Activated CD4-positive, alpha-beta T cell treated with anti-CD3 and anti-CD28 coated beads, Interleukin-2, Interleukin-6, amounts not matched to agents 100 ng/mL and 50 ng/mL, durations not matched to agents 16 hours and 8 hours (primary cell): Measurements from ENCODE around the gene MTERF4.

Experiments
- DNase-seq: peaks from one replicate; pipeline ENCODE4 v3.0.0-alpha.2; 2020

MTERF4 gene

DNA sequence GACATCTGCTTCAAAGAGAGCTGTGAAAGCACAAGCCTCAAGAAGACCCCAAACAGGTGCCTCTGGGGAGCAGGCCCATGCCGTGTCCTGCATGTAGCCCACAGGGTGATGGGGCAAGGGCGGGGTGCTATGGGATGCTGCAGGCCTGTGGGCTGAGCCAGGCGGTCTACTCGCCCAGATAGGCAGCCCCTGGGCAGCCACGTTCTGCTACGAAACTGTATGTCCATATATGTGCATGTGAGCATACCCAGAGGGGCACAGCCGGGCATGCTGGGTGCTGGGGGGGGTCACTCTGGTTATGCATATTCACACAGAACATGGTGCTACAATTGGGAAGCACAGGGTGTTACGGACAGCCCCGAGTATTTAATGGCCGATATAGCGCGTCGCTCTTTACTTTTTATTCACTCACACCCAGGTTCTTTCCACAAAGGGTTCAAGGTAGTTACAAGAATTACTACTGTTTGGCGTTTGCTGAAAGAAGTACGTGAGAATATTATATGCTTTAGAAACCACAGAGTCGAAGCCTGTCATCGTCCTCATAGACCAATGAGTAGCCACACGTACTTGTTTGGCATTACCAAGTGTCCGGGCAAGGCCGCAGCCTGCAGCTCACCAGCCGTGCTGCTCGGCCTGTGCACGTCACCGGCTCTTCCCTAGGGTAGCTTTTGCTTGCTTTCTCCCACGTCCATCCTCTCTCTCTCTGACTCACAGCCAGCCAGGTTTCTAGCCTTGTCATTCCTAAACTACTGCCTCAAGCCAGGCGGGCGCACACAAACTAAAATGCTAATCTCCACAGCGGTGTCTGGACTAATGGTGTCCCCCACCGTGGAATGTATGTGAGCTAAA, 14.4 kb downstream of the MTERF4 start:
- no peak for DNase-seq

DNA sequence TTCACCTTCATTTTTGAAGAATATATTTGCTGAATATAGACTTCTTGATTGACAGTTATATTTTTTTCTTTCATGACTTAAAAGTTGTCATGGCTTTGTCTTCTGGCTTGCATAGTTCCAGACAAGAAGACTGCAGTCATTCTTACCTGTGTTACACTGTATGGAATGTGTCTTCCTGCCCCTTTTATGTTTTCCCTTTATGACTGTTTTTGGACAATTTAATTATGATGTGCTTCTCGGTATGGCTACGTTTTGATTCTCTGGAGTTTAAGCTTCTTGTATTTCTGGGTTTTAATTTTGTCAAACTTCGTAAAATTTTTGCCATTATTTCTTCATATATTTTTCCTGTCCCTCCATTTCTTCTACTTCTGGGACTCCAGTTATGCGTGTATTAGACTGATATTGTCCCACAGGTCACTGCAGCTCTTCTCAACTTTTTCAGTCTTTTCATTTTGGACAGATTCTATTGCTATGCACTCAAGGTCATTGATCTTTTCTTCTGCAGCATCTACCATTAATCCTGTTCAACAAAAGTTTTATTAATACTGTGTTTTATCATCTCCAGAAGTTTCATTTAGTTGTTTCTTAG, 17.1 kb downstream of the MTERF4 start:
- no peak for DNase-seq

DNA sequence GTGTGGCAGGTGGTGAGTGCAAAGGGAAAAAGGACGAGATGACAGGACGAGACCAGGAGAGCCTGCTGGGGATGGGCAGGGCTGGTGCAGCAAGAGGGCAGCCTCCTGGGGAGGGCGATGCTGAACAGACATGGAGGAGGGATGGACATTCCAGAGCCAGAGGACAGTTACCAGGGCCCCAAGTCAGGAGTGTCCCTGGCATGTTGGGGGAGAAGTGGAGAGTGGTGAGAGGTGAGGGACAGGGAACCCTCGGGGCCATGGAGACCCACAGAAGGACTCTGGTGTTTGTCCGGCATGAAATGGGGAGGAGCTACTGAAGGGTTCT, 19.0 kb downstream of the MTERF4 start:
- no peak for DNase-seq

- no peak for DNase-seq
Measured at GRCh38 chr2:241082341-241083090, 19.6 kb downstream of the MTERF4 start.

DNA sequence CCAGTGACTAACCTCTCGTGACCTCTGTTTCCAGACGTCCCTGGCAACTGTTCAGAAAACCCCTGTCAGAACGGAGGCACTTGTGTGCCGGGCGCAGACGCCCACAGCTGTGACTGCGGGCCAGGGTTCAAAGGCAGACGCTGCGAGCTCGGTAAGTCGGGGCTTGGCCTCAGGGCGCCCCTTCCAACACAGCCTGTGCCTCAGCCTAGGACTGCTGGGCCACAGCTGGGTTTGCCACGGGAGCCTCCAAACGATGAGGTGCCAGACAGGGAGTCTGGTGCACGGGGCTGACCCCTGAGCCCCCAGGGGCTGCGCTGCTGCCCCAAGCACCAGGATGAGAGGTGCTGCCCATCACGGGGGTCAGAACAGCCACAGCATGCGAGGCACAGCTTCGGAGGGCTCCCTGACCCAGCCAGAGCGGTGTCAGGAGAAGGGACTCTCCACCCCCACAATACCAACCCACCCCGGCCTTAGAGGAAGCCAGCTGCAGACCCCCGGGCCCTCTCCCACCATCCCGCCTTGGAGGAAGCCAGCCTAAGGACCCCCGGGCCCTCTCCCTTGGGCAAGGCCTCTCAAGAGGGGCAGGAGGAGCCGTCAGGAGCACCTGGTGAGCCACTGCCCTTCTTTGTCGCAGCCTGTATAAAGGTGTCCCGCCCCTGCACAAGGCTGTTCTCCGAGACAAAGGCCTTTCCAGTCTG, 20.3 kb downstream of the MTERF4 start:
- DNase-seq = no peak

DNA sequence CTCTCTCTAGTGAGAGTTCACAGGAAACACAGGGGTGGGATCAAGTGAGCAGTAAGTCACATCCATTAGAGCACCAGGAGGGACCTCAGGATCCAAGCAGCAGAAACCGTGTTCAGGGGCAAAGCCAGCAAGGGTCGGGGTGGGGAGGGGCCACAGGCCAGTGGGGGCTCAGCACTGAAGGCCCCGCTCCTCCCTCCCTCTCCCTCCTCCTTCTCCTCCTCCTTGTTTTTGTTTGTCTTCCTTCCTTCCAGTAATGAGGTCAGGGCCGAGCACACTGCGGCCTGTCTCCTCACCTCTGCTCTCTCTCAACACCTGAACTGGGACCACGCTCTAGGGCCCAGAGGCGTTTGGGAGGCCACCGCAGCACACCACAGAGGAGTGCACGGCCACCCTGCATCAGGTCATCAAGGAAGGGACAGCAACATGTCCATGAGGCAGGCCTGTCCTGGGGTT, 20.9 kb downstream of the MTERF4 start:
- no peak for DNase-seq

DNA sequence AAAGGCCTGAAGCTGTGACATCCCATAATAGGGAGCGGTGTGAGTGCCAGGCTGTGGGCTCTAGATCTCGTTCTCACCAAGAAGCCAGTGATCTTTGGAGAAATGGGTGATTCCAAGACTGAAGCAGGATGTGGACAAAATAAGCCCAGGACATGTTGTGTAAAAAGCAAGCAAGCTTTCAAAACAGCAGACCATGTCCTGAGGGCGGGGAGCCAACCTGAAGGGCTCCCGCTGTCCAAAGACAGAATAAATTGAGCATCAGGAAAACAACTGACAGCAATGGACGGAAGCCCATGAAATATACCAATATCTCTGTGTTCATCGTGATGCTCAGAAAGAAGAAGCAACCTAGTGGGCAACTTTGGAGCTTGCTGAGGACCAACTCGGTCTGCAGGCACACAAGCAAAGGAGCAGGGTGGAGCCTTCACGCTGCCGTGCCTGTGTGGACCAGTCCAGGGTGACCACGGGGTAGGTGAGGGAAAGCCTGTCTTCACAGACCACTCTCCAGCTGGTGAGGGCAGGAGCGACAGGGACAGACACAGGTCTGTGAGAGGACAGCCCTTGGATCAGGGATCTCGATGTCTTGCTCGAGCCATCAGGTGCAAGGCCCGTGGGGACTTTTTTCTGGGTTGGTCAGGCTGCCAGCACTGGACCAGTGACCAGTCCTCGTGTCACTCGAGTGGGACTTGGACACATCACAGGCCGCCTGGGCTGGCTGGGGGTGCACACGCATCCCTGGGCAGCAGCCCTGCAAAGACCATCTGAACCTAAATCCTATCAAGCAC, 21.5 kb downstream of the MTERF4 start:
- no peak for DNase-seq

DNA sequence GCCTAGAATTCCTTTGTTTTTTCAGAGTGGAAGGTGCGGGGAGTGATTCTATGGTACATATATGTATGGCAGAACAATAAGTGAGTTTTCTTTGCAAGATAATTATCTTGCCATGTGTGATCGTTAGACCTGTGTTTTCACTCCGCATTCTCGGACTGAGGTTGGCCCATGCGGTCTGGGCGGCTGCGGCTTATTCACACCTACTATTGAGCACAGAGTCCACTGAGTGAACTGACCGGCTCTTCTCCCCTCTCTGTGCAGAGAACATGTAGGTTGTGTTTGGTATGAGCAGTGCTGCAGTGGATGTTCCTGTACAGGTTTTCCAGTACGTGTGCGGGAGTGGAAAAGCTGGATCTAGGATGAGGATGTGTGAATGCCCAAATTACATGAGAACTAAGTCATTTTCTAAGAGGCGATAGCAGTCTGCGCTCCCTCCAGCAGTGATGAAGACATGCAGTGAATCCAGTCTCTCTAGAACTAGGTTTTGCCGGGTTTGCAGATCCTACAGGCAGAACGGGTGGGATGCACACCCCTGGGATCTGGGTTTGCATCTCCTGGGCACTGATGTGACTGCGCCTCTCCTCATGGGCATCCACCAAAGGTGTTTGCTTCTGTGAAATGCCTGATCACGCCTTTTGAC, 27.1 kb downstream of the MTERF4 start:
- no peak for DNase-seq

- no peak for DNase-seq
Measured at GRCh38 chr2:241074065-241074818, 27.8 kb downstream of the MTERF4 start.

- no peak for DNase-seq
Measured at GRCh38 chr2:241073166-241074064, 28.7 kb downstream of the MTERF4 start.

- DNase-seq = no peak
Measured at GRCh38 chr2:241072553-241073165, 29.4 kb downstream of the MTERF4 start.

- DNase-seq = no peak
Measured at GRCh38 chr2:241072151-241072550, 29.9 kb downstream of the MTERF4 start.

DNA sequence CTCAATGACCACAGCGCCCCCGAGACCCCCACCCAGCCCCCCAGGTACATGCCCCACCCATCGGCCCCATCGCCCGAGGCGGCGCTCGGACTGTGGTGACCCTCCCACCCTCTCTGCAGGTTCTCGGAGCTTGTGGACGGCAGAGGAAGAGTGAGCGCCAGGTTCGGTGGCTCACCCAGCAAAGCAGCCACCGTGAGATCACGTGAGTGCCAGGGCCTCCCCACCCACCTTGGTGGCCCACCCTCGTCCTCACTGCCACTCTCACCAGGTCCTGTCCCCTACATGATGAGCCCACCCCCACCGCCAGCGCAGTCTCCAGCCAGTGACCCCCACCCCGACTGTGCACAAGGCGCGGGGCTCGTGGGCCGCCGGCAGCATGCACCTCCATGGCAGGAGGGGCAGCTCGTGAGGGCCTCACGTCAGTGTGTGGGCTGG, 30.4 kb downstream of the MTERF4 start:
- no peak for DNase-seq

- no peak for DNase-seq
Measured at GRCh38 chr2:241070811-241071676, 31.0 kb downstream of the MTERF4 start.

DNA sequence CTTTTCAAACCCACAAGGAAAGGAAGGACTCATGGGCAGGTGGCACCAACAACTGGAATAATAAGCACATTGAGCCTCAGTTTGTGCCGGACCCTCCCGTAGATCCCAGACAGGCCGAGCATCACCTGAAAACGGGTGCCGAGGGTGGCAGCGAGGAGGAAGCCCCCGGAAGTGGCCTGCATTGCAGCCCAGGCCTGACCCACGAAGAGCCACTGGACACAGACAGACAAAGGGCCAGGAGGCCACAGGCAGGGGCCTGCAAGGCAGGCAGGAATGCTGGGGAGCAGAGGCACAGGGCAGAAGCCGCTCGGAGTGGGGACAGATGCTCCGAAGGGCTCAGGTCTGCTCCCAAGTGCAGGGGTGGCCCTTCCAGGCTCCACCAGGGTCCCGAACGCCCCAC, 31.7 kb downstream of the MTERF4 start:
- no peak for DNase-seq

DNA sequence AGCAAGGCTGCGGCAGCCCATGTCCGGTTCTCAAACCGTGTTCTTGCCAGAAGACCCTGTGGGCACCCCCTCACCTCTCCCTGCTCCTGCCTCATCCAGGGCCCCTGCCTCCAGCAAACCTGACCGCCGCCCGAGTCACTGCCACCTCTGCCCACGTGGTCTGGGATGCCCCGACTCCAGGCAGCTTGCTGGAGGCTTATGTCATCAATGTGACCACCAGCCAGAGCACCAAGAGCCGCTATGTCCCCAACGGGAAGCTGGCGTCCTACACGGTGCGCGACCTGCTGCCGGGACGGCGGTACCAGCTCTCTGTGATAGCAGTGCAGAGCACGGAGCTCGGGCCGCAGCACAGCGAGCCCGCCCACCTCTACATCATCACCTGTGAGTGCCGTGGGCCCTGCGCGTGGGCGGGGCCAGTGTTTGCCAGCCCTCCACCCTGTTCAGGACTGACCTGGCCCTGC, 32.2 kb downstream of the MTERF4 start:
- no peak for DNase-seq

DNA sequence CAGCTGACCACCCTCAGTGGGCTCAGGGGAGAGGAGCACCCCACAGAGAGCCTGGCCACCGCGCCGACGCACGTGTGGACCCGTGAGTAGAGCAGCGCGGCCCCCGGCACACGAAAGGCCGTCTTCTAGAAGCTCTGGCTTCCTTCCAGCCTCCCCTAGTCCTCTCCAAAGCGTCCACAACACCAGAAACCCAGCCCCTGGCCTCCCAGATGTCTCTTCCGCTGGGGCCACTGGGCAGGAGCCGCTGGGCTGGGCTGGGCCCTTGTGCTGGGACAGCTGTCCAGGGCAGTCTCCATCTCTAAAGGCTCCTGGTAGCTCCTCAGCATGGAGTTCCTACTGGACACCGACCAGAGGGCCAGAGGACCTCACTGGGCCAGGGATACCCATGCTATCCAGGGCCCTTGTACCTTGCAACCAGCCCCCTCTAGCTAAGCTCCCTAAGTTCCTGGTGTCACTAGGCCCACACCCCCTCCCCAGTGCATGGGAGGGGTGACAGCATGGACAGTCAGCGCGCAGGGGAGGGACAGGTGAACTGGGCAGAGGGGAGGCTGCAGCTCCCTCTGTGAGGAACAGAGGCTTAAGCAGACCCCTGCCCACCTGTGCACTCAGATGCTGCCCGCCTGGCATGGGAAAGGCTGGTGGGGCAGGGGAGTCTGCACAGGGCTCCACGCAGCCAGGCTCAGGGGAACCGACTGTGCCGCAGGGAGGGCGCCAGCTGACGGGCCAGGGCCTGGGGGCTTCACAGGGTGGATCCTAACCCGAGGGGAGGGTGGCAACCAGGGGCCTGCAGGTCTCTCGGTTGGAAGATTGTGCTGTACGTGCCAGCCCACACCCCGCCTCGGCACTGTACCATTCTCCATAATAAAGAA, 32.9 kb downstream of the MTERF4 start:
- DNase-seq = no peak
